Activated CD8-positive, alpha-beta memory T cell treated with anti-CD3 and anti-CD28 coated beads for 4 hours (primary cell): ENCODE results near the gene NLRC5.
"Not testable (repeated sequence)": the region's sequence is repeated elsewhere in the genome, so short reads cannot be mapped to it uniquely, and the experiment has no call there.

Experiments used
- DNase-seq, 2 donors: peaks; one replicate each; pipeline ENCODE4 v3.0.0-alpha.2; 2020; ENCODE audit warnings: low read depth in 2 of 2

Gene NLRC5

GRCh38 chr16:56964243-56965148 is 24.9 kb upstream of the NLRC5 start:
- peak; percentile 86 to 88 for DNase-seq

GRCh38 chr16:56965149-56966092 is 23.9 kb upstream of the NLRC5 start:
- no peak for DNase-seq

GRCh38 chr16:56966093-56966475 is 23.3 kb upstream of the NLRC5 start:
- no peak for DNase-seq

- no peak for DNase-seq
These were observed 21.6 kb upstream of the NLRC5 start for GRCh38 chr16:56967733-56968132.

- DNase-seq = no peak
These were observed 19.6 kb upstream of the NLRC5 start for GRCh38 chr16:56969769-56970168.

- DNase-seq = no peak
These were observed 18.2 kb upstream of the NLRC5 start for GRCh38 chr16:56970934-56971767.

- DNase-seq = no peak
These were observed 17.7 kb upstream of the NLRC5 start for GRCh38 chr16:56971768-56972043.

- no peak for DNase-seq
These were observed 16.7 kb upstream of the NLRC5 start for GRCh38 chr16:56972403-56973293.

- DNase-seq = no peak
These were observed 16.1 kb upstream of the NLRC5 start for GRCh38 chr16:56973294-56973689.

GRCh38 chr16:56973899-56974298 is 15.5 kb upstream of the NLRC5 start:
- DNase-seq = not testable (repeated sequence)

- no peak for DNase-seq
These were observed 14.6 kb upstream of the NLRC5 start for GRCh38 chr16:56974549-56975300.

- DNase-seq = no peak
These were observed 13.6 kb upstream of the NLRC5 start for GRCh38 chr16:56975714-56976113.

- DNase-seq = no peak
These were observed 12.1 kb upstream of the NLRC5 start for GRCh38 chr16:56977216-56977615.

GRCh38 chr16:56977823-56978430 is 11.4 kb upstream of the NLRC5 start:
- DNase-seq = no peak

GRCh38 chr16:56980201-56980535 is 9.2 kb upstream of the NLRC5 start:
- DNase-seq = no peak

- DNase-seq = no peak
These were observed 8.3 kb upstream of the NLRC5 start for GRCh38 chr16:56980792-56981724.

- no peak for DNase-seq
These were observed 7.6 kb upstream of the NLRC5 start for GRCh38 chr16:56981729-56982271.

GRCh38 chr16:56982695-56983094 is 6.7 kb upstream of the NLRC5 start:
- no peak for DNase-seq
